ENCODE measurements around the gene SNAI1.

Gene SNAI1

DNA sequence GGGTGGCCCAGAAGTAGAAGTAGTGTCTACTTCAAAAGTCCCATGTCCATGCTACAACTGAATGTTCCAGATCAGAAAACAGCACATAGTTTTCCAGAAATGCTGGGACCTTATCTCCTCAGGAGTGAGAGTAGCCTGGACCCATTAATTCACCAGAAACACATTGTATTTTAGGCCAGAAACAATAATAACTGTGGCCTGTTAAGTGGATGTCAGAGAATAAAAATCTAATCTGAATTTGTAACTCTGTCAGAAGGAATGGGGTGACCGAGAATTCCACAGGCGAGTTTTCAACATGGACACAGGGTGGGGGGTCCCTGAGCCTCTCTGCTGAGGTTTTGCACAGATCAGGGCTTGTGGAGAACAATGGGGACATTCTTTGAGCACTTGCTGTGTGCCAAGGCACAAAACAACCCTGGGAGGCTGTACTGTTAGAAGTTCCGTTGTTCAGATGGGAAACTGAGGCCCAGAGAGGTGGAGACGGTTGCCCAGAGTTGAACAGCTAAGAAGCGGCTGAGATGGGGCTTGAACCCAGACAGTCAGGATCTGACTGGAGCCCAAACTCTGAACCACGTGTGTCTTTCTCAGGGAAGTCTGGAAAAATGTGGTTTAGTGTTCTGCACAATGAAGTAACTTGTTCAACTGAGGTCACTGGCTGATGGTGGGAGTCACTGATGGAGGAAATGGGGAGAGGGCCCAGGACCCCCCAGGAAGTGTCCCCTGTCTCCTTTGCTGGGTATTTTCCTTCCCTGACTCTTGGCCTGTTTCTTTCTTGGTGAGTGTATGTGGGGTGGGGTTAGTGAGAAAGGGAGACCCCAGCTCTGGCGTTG is 44.2 kb downstream of the SNAI1 start:
- Histone ChIP-seq H4K8ac (ENCODE audit: low read length) (peak overlapping the region; percentile 54), H4K91ac (ENCODE audit: low read length) (peak overlapping the region; percentile 94), H3K23ac (ENCODE audit: low read length in 2 of 2) (no peak overlapping the region), H3K36me3 (ENCODE audit: control insufficient read depth in 1 of 2, insufficient read depth in 2 of 2, low read depth in 1 of 2, low read length in 2 of 2) (no peaks in the 10 kb centered on the region), H3K9me3 (ENCODE audit: control insufficient read depth, low read length) (peaks cover 7% of the 10 kb centered on the region), H3K27ac (ENCODE audit: low read length, poor library complexity, severe bottlenecking) (no peak overlapping the region), H3K27me3 (ENCODE audit: control insufficient read depth in 1 of 2, insufficient read depth in 1 of 2, low read length in 2 of 2) (peaks cover 0 to 3% of the 10 kb centered on the region in 2 experiments), H2BK15ac (ENCODE audit: low read depth, poor library complexity, severe bottlenecking) (peak overlapping the region; percentile 55), H2AK5ac (ENCODE audit: low read length, severe bottlenecking) (peak overlapping the region; percentile 40), H3K4me2 (ENCODE audit: low read length, poor library complexity, severe bottlenecking) (no peak overlapping the region), H3K14ac (ENCODE audit: low read length in 2 of 2) (no peak overlapping the region), H2BK120ac (ENCODE audit: low read depth, low read length) (peak overlapping the region; percentile 80), H3K4me1 (ENCODE audit: control insufficient read depth, insufficient read depth, low read depth, low read length) (peaks cover 34% of the 10 kb centered on the region), H3K4ac (ENCODE audit: low read depth in 1 of 2, low read length in 2 of 2) (peak overlapping the region; percentile 55 to 65), H3K4me3 (ENCODE audit: insufficient read depth in 1 of 2, low read depth in 1 of 2, low read length in 2 of 2) (no peak overlapping the region), H3K9ac (ENCODE audit: low read length) (peak overlapping the region; percentile 38), H2BK12ac (ENCODE audit: low read length in 2 of 2) (peak overlapping the region; percentile 76 to 99), H2AFZ (ENCODE audit: low read depth, low read length) (no peak overlapping the region), H3K79me1 (replicated peaks; ENCODE audit: low read length, poor library complexity, severe bottlenecking) (no peaks in the 10 kb centered on the region), H2BK5ac (ENCODE audit: low read depth, low read length, poor library complexity, severe bottlenecking) (no peak overlapping the region), H3K18ac (ENCODE audit: low read depth in 1 of 2, low read length in 2 of 2) (peak overlapping the region; percentile 17 to 87)
- WGBS = 94% methylated on average over 6 of the region's 7 CpGs
- peak; percentile 56 for DNase-seq

DNA sequence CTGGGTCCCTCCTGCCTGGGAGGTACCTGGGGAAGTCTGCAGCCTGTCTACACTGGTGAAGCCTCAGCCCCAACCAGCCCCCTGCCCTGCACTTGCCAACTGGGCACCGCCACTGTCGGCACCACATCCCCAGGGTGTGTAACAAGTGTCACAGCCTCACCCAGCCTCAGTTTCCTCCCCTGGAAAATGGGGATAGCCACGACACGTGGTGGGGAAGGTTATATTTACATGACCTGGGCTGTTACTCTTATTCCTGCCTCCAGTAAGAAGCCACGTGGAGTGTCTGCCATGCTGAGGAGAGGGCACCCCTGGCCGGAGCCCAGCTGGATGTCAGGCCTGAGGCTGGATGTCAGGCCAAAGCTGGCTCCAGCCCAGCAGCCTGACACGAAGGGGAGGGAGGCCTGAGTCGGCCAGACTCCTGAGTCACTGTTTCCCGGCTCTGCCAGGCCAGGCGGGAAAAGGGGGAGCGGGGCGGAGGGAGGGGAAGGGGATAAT is 44.9 kb downstream of the SNAI1 start:
- H3K27ac ChIP-seq (ENCODE audit: low read length, poor library complexity, severe bottlenecking) = no peak overlapping the region
- no peak overlapping the region for H3K4me3 ChIP-seq (ENCODE audit: insufficient read depth in 1 of 2, low read depth in 1 of 2, low read length in 2 of 2)
- peak; percentile 97 for DNase-seq
- WGBS = 25% methylated on average over 11 of the region's 12 CpGs
- H2BK5ac ChIP-seq (ENCODE audit: low read depth, low read length, poor library complexity, severe bottlenecking) = no peak overlapping the region
- no peak overlapping the region for H3K4me2 ChIP-seq (ENCODE audit: low read length, poor library complexity, severe bottlenecking)
- no peak overlapping the region for H3K23ac ChIP-seq (ENCODE audit: low read length in 2 of 2)
- H2BK15ac ChIP-seq (ENCODE audit: low read depth, poor library complexity, severe bottlenecking) = peak overlapping the region; percentile 55
- peak overlapping the region; percentile 15 to 55 for H3K4ac ChIP-seq (ENCODE audit: low read depth in 1 of 2, low read length in 2 of 2)
- H3K4me1 ChIP-seq (ENCODE audit: control insufficient read depth, insufficient read depth, low read depth, low read length) = peaks cover 34% of the 10 kb centered on the region
- peak overlapping the region; percentile 54 for H4K8ac ChIP-seq (ENCODE audit: low read length)
- H4K91ac ChIP-seq (ENCODE audit: low read length) = peak overlapping the region; percentile 94
- peak overlapping the region; percentile 38 for H3K9ac ChIP-seq (ENCODE audit: low read length)
- H2AK5ac ChIP-seq (ENCODE audit: low read length, severe bottlenecking) = peak overlapping the region; percentile 7
- H3K36me3 ChIP-seq (ENCODE audit: control insufficient read depth in 1 of 2, insufficient read depth in 2 of 2, low read depth in 1 of 2, low read length in 2 of 2) = no peaks in the 10 kb centered on the region
- peak overlapping the region; percentile 17 to 87 for H3K18ac ChIP-seq (ENCODE audit: low read depth in 1 of 2, low read length in 2 of 2)
- H2BK120ac ChIP-seq (ENCODE audit: low read depth, low read length) = peak overlapping the region; percentile 23
- H3K27me3 ChIP-seq (ENCODE audit: control insufficient read depth in 1 of 2, insufficient read depth in 1 of 2, low read length in 2 of 2) = peaks cover 0 to 3% of the 10 kb centered on the region in 2 experiments
- no peak overlapping the region for H2AFZ ChIP-seq (ENCODE audit: low read depth, low read length)
- H3K79me1 ChIP-seq (replicated peaks; ENCODE audit: low read length, poor library complexity, severe bottlenecking) = no peaks in the 10 kb centered on the region
- H3K9me3 ChIP-seq (ENCODE audit: control insufficient read depth, low read length) = peaks cover 7% of the 10 kb centered on the region
- peak overlapping the region in 1 of 2 experiments; percentile 39 for H3K14ac ChIP-seq (ENCODE audit: low read length in 2 of 2)
- H2BK12ac ChIP-seq (ENCODE audit: low read length in 2 of 2) = peak overlapping the region; percentile 76 to 99

DNA sequence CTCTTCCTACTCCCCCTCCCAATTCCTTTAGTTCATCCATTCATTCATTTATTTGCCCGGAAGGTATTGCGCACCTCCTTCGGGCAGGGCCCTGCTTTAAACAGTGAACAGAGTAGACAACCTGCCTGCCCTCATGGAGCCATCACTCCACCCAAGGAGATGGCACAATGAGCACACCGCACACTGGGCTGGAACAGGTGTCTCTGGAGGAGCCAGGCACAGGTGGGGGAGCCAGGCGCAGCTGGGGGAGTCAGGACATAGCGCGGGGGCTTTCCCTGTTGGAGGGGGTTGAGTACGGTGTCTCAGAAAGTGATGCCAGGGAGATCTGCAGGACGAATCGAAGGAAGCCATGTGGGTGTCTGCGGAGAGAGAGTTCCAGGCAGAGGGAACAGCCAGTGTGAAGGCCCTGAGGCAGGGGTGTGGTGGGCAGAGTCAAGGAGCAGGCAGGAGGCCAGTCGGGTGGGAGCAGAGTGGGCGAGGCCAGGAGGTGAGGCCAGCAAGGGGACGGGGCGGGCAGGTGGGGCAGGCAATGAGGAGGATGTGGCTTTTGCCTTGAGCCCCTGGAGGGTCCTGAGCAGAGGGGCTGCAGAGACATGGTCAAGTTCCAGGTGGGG is 46.4 kb downstream of the SNAI1 start:
- Histone ChIP-seq H3K4me2 (ENCODE audit: low read length, poor library complexity, severe bottlenecking) (no peak overlapping the region), H3K23ac (ENCODE audit: low read length in 2 of 2) (no peak overlapping the region), H3K36me3 (ENCODE audit: control insufficient read depth in 1 of 2, insufficient read depth in 2 of 2, low read depth in 1 of 2, low read length in 2 of 2) (no peaks in the 10 kb centered on the region), H4K8ac (ENCODE audit: low read length) (peak overlapping the region; percentile 95), H2BK5ac (ENCODE audit: low read depth, low read length, poor library complexity, severe bottlenecking) (no peak overlapping the region), H3K79me1 (replicated peaks; ENCODE audit: low read length, poor library complexity, severe bottlenecking) (no peaks in the 10 kb centered on the region), H3K18ac (ENCODE audit: low read depth in 1 of 2, low read length in 2 of 2) (peak overlapping the region; percentile 93 to 95), H3K27me3 (ENCODE audit: control insufficient read depth in 1 of 2, insufficient read depth in 1 of 2, low read length in 2 of 2) (no peaks in the 10 kb centered on the region), H3K9ac (ENCODE audit: low read length) (no peak overlapping the region), H2BK12ac (ENCODE audit: low read length in 2 of 2) (peak overlapping the region; percentile 98 to 99), H4K91ac (ENCODE audit: low read length) (peak overlapping the region; percentile 98), H3K4me1 (ENCODE audit: control insufficient read depth, insufficient read depth, low read depth, low read length) (peaks cover 37% of the 10 kb centered on the region), H2BK120ac (ENCODE audit: low read depth, low read length) (peak overlapping the region; percentile 88), H3K27ac (ENCODE audit: low read length, poor library complexity, severe bottlenecking) (no peak overlapping the region), H2BK15ac (ENCODE audit: low read depth, poor library complexity, severe bottlenecking) (peak overlapping the region; percentile 90), H3K4ac (ENCODE audit: low read depth in 1 of 2, low read length in 2 of 2) (peak overlapping the region; percentile 80 to 88), H2AK5ac (ENCODE audit: low read length, severe bottlenecking) (peak overlapping the region; percentile 77), H3K14ac (ENCODE audit: low read length in 2 of 2) (peak overlapping the region in 1 of 2 experiments; percentile 86), H3K4me3 (ENCODE audit: insufficient read depth in 1 of 2, low read depth in 1 of 2, low read length in 2 of 2) (no peak overlapping the region), H3K9me3 (ENCODE audit: control insufficient read depth, low read length) (peaks cover 7% of the 10 kb centered on the region), H2AFZ (ENCODE audit: low read depth, low read length) (no peak overlapping the region)
- 92% methylated on average over 15 of the region's 15 CpGs for WGBS
- DNase-seq = no peak

All from mesenchymal stem cell (in vitro differentiated cells and primary cell).